HG02852 (cell line): ENCODE measurements around the gene OR51E2.

ENCODE experiments used
- ATAC-seq: cut with Tn5 transposase; IDR thresholded peaks from one replicate; pipeline ENCODE4 v1.9.1; 2021; ENCODE audit warnings: mild to moderate bottlenecking, moderate library complexity; ENCODE audit not compliant: unreplicated experiment

OR51E2 gene

GRCh38 chr11:4664786-4665185, 32.9 kb downstream of the OR51E2 start:
- no peak for ATAC-seq

- ATAC-seq = no peak
Observed at GRCh38 chr11:4664183-4664582, 33.5 kb downstream of the OR51E2 start.

GRCh38 chr11:4662876-4663275, 34.8 kb downstream of the OR51E2 start:
- no peak for ATAC-seq

GRCh38 chr11:4658629-4659445, 38.8 kb downstream of the OR51E2 start:
- no peak for ATAC-seq

GRCh38 chr11:4654635-4655369, 42.9 kb downstream of the OR51E2 start:
- no peak for ATAC-seq

- no peak for ATAC-seq
Observed at GRCh38 chr11:4647766-4648165, 49.9 kb downstream of the OR51E2 start.

- ATAC-seq = no peak
Observed at GRCh38 chr11:4645974-4646373, 51.7 kb downstream of the OR51E2 start.

- ATAC-seq = no peak
Observed at GRCh38 chr11:4644233-4644632, 53.4 kb downstream of the OR51E2 start.

- no peak for ATAC-seq
Observed at GRCh38 chr11:4643682-4644081, 54.0 kb downstream of the OR51E2 start, which contains the start of gene OR51E1. OR51E1 (plus strand) TSS chr11:4643982; CDS start chr11:4652527, 8,545 bp downstream.

- ATAC-seq = no peak
Observed at GRCh38 chr11:4643076-4643475, 54.6 kb downstream of the OR51E2 start.

- no peak for ATAC-seq
Observed at GRCh38 chr11:4642043-4642442, 55.6 kb downstream of the OR51E2 start.

GRCh38 chr11:4641501-4641900, 56.2 kb downstream of the OR51E2 start:
- no peak for ATAC-seq

GRCh38 chr11:4639931-4640330, 57.7 kb downstream of the OR51E2 start:
- no peak for ATAC-seq

GRCh38 chr11:4637662-4638047, 60.0 kb downstream of the OR51E2 start:
- no peak for ATAC-seq

GRCh38 chr11:4636962-4637661, 60.5 kb downstream of the OR51E2 start, which contains the start of gene OR51D1:
OR51D1 (plus strand) TSS chr11:4637477; CDS start chr11:4639791, 2,314 bp downstream.
- ATAC-seq = peak; percentile 98

- ATAC-seq = no peak
Observed at GRCh38 chr11:4636136-4636535, 61.5 kb downstream of the OR51E2 start.
